Spleen (tissue), 11 donors: Measurements from ENCODE around the gene VRK1. TPM values are rescaled to one million over a fixed set of nuclear protein-coding genes. Genes with fewer than 3 reads are reported as not detected.

ENCODE experiments used
- DNase-seq: peaks from one replicate; pipeline ENCODE4 v3.0.0-alpha.2; 2020
- H3K27ac ChIP-seq, 8 donors: fragments of 200-600 bp; sonication (generic) in 7 of 8; 1 replicate in 4 of 8; 2 replicates in 4 of 8; pipeline versions ENCODE4 v1.5.0 to v1.8.0; 2016 to 2021; ENCODE audit warnings: inconsistent platforms in 4 of 8, mild to moderate bottlenecking in 4 of 8, moderate library complexity in 1 of 8
- H3K27me3 ChIP-seq, 7 donors: fragments of 200-600 bp; sonication (generic) in 6 of 7; replicated peaks in 1 of 7; 1 replicate in 4 of 7; 2 replicates in 3 of 7; pipeline versions ENCODE4 v1.5.0 to v1.8.0; 2016 to 2021; ENCODE audit warnings: inconsistent platforms in 3 of 7, mild to moderate bottlenecking in 1 of 7
- H3K36me3 ChIP-seq, 6 donors: fragments of 200-600 bp; sonication (generic) in 5 of 6; 1 replicate in 4 of 6; 2 replicates in 2 of 6; pipeline versions ENCODE4 v1.5.0 to v1.8.0; 2016 to 2021; ENCODE audit warnings: inconsistent platforms in 2 of 6
- H3K4me1 ChIP-seq, 6 donors: fragments of 200-600 bp; sonication (generic) in 5 of 6; 1 replicate in 3 of 6; 2 replicates in 3 of 6; pipeline versions ENCODE4 v1.5.0 to v1.8.0; 2016 to 2021; ENCODE audit warnings: inconsistent platforms in 3 of 6
- H3K4me3 ChIP-seq, 8 donors: fragments of 200-600 bp; sonication (generic) in 7 of 8; 1 replicate in 4 of 8; 2 replicates in 4 of 8; pipeline versions ENCODE4 v1.5.0 to v1.8.0; 2016 to 2021; ENCODE audit warnings: inconsistent platforms in 4 of 8, mild to moderate bottlenecking in 4 of 8, moderate library complexity in 2 of 8
- H3K9me3 ChIP-seq, 8 donors: fragments of 200-600 bp; sonication (generic) in 7 of 8; 1 replicate in 4 of 8; 2 replicates in 4 of 8; pipeline versions ENCODE4 v1.5.0 to v1.8.0; 2016 to 2021; ENCODE audit warnings: inconsistent platforms in 4 of 8
- CTCF ChIP-seq, 11 experiments: fragments of 200-600 bp in 7 of 11; fragments of 450-650 bp in 4 of 11; sonication (generic) in 4 of 11; IDR thresholded peaks in 8 of 11; conservative IDR thresholded peaks in 3 of 11; 1 replicate in 7 of 11; 2 replicates in 4 of 11; pipeline versions ENCODE4 v1.4.0 to v1.8.0; 2016 to 2021; ENCODE audit warnings: antibody characterized with exemption in 11 of 11, inconsistent platforms in 4 of 11, mild to moderate bottlenecking in 1 of 11
- POLR2A ChIP-seq, 3 donors: fragments of 450-650 bp; IDR thresholded peaks; one replicate each; pipeline ENCODE4 v1.5.1; 2017; ENCODE audit warnings: antibody characterized with exemption in 3 of 3, mild to moderate bottlenecking in 1 of 3
- POLR2AphosphoS5 ChIP-seq, 3 donors: sonication (generic); formaldehyde crosslinking; IDR thresholded peaks; one replicate each; pipeline ENCODE4 v1.5.1; 2017; ENCODE audit warnings: antibody characterized with exemption in 3 of 3
- WGBS, 5 donors: extraction: QIAGEN DNeasy Blood & Tissue Kit in 3 of 5; methylation state at CpG; one replicate each; pipeline versions ENCODE4 v1.1.5 to v1.1.7; 2013 to 2018; 5-methylcytosine and 5-hydroxymethylcytosine counted together
- intact Hi-C: fragments of 100-400 bp; cut with DNase I; formaldehyde crosslinking; loops from one replicate; pipeline ENCODE4 v1.15.0; 2023; ENCODE audit warnings: low total_unique reads
- polyA plus RNA-seq, 3 donors: library from polyadenylated mRNA; stranded (reverse); fragments of 200-250 nt; gene quantifications; one replicate each; pipeline ENCODE4 v1.2.1, GENCODE V29; 2013
- total RNA-seq, 7 donors: library from RNA; depleted of rRNA in 3 of 7; stranded (reverse); fragments of >200 nt in 3 of 7; fragmentation: NEBNext Ultra II Directional in 4 of 7; extraction: Animal tissue kit (Norgen Biotek cat#: 25700) in 4 of 7; gene quantifications; one replicate each; pipeline versions ENCODE4 v1.1.0 to v1.2.1, GENCODE V29; 2016 to 2021
- donor health status: healthy with polysubstance abuse.
- donor health status: DM: no; HTN: no; CAD: no; lungs with moderate emphysema.
- donor health status: DM: no; HTN: no; CAD: no.
- donor health status: Bipolar disorder and iron deficiency.
- donor health status: healthy.
- donor health status: DM: no; HTN: no; CAD: no.
- donor health status: DM: yes; HTN: yes; CAD: no.

The VRK1 gene
- total and polyA plus RNA-seq, 10 donors, result 16.1 to 48.5 (median 29.4) TPM

- H3K27me3 ChIP-seq, result no peaks in the 10 kb centered on the region
- intact Hi-C loops, result no loop called here
- peaks cover 0 to 65% (median 10%) of the 10 kb centered on the region in 6 donors for H3K36me3 ChIP-seq
- peaks cover 0 to 7% (median 0%) of the 10 kb centered on the region in 6 donors for H3K4me1 ChIP-seq
- WGBS, 5 donors, result 82 to 89% (median 83%) methylated on average over 5 of the region's 5 CpGs
- DNase-seq, result no peak
- TF ChIP-seq POLR2AphosphoS5 (IDR thresholded peaks at IDR 0.05) (no peak), POLR2A (IDR thresholded peaks at IDR 0.05) (no peak), CTCF (IDR thresholded peaks at IDR 0.05 in 8 of 11, conservative IDR thresholded peaks at IDR 0.05 in 3 of 11) (no peak)
- H3K9me3 ChIP-seq, result no peaks in the 10 kb centered on the region
- no peak overlapping the region for H3K4me3 ChIP-seq
- H3K27ac ChIP-seq, result peak overlapping the region in 5 of 8 donors; percentile 16 to 47 (median 40)
Observed at GRCh38 chr14:96861568-96862310, 64.6 kb downstream of the VRK1 start.

- 80 to 88% (median 83%) methylated on average over 5 of the region's 5 CpGs for WGBS, 5 donors
- TF ChIP-seq POLR2AphosphoS5 (IDR thresholded peaks at IDR 0.05), result no peak
- no peak for TF ChIP-seq CTCF (IDR thresholded peaks at IDR 0.05 in 8 of 11, conservative IDR thresholded peaks at IDR 0.05 in 3 of 11)
- no peak for TF ChIP-seq POLR2A (IDR thresholded peaks at IDR 0.05)
- Histone ChIP-seq H3K36me3 (peaks cover 0 to 48% (median 0%) of the 10 kb centered on the region in 6 donors), H3K4me1 (peaks cover 0 to 7% (median 0%) of the 10 kb centered on the region in 6 donors), H3K4me3 (no peak overlapping the region), H3K27me3 (no peaks in the 10 kb centered on the region), H3K9me3 (no peaks in the 10 kb centered on the region), H3K27ac (peak overlapping the region in 4 of 8 donors; percentile 16 to 47 (median 30))
- DNase-seq, result no peak
- intact Hi-C loops, result no loop called here
Observed at GRCh38 chr14:96863327-96863985, 66.3 kb downstream of the VRK1 start.

GRCh38 chr14:96863986-96864330, 66.8 kb downstream of the VRK1 start:
- Histone ChIP-seq H3K9me3 (no peaks in the 10 kb centered on the region), H3K36me3 (peaks cover 0 to 46% (median 0%) of the 10 kb centered on the region in 6 donors), H3K4me1 (peaks cover 0 to 7% (median 0%) of the 10 kb centered on the region in 6 donors), H3K27me3 (no peaks in the 10 kb centered on the region), H3K4me3 (no peak overlapping the region), H3K27ac (peak overlapping the region in 3 of 8 donors; percentile 20 to 47 (median 41))
- TF ChIP-seq POLR2A (IDR thresholded peaks at IDR 0.05), result no peak
- no peak for TF ChIP-seq POLR2AphosphoS5 (IDR thresholded peaks at IDR 0.05)
- no peak for TF ChIP-seq CTCF (IDR thresholded peaks at IDR 0.05 in 8 of 11, conservative IDR thresholded peaks at IDR 0.05 in 3 of 11)
- no peak for DNase-seq
- intact Hi-C loops, result no loop called here
- WGBS, 5 donors, result 94 to 99% (median 96%) methylated on average over 3 of the region's 3 CpGs

- H3K4me1 ChIP-seq, result peaks cover 0 to 2% (median 0%) of the 10 kb centered on the region in 6 donors
- WGBS, 5 donors, result 87 to 95% (median 93%) methylated on average over 3 of the region's 3 CpGs
- H3K27ac ChIP-seq, result no peak overlapping the region
- H3K4me3 ChIP-seq, result no peak overlapping the region
- H3K9me3 ChIP-seq, result no peaks in the 10 kb centered on the region
- no peaks in the 10 kb centered on the region for H3K27me3 ChIP-seq
- TF ChIP-seq POLR2AphosphoS5 (IDR thresholded peaks at IDR 0.05) (no peak), POLR2A (IDR thresholded peaks at IDR 0.05) (no peak), CTCF (IDR thresholded peaks at IDR 0.05 in 8 of 11, conservative IDR thresholded peaks at IDR 0.05 in 3 of 11) (no peak)
- peaks cover 0 to 41% (median 0%) of the 10 kb centered on the region in 6 donors for H3K36me3 ChIP-seq
- intact Hi-C loops, result no loop called here
- no peak for DNase-seq
Observed at GRCh38 chr14:96867634-96868033, 70.5 kb downstream of the VRK1 start.
